ENCODE measurements around the gene MAPKBP1.

DNA sequence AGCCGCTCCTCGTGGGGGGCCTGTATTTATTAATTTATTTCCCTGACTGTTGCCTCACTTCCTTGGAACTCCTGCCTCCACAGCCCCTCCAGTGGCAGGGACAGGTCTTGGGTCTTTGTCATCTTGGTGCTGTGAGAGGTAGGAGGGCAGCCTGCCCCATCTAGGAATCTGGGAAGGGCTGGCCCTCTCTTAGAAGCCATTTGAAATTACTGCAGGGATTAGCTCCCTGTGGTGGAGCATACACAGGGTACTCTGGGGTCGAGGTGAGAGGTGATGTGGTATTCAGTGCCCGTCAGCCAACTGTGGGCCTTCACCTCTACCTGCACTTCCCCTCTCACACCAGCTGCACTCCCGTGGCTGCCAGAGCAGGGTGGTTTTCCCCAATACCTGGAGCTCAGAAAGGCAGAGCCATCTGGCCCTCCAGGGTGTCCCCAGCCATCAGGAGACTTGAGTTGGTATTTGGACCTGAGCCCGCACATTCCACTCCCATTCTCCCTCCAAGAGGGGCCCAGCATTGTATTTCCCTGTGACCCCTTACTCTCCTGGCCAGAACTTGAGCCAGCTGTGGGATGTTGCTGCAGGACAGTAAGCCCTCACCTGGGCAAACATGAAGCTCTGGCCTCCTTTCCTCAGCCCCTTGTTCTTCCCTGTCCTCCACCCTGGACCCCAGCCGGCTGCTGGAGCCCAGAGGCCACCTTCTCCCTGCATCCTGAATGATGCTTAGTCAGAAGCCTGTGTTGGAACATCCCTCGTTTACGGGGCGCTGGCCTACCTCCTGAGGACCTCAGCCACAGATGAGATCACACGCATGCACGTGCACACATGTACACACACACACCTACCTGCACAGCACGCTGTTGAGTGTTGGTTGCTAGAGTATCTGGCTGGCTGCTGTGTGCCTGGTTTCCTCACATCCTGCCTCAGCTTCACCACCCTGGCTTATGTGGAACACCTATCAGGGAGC lies 51.6 kb downstream of the MAPKBP1 start:
- no peak for TF ChIP-seq ZNF274 (IDR thresholded peaks at IDR 0.05; ENCODE audit: low read depth, low read length)
- TF ChIP-seq YY1 (IDR thresholded peaks at IDR 0.05; ENCODE audit: insufficient read depth, insufficient read length): no peak

All from NT2/D1 (cell line).